ENCODE measurements around the gene ACTN1.

The ACTN1 gene

GRCh38 chr14:68884031-68885030 lies 94.8 kb downstream of the ACTN1 start:
- no peak for DNase-seq

- no peak for DNase-seq
These were observed 96.9 kb downstream of the ACTN1 start for GRCh38 chr14:68882235-68882634.

- DNase-seq = no peak
These were observed 97.7 kb downstream of the ACTN1 start for GRCh38 chr14:68881396-68881795.

GRCh38 chr14:68880581-68881105 lies 98.5 kb downstream of the ACTN1 start:
- DNase-seq = no peak

GRCh38 chr14:68879841-68880575 lies 99.1 kb downstream of the ACTN1 start:
- DNase-seq = no peak

- DNase-seq = no peak
These were observed 99.8 kb downstream of the ACTN1 start for GRCh38 chr14:68879321-68879781.

- no peak for DNase-seq
These were observed 100.2 kb downstream of the ACTN1 start for GRCh38 chr14:68878908-68879307.

- no peak for DNase-seq
These were observed 101.0 kb downstream of the ACTN1 start for GRCh38 chr14:68877993-68878575.

GRCh38 chr14:68876976-68877375 lies 102.1 kb downstream of the ACTN1 start:
- DNase-seq = no peak

GRCh38 chr14:68874746-68875155 lies 104.4 kb downstream of the ACTN1 start:
- DNase-seq = no peak

GRCh38 chr14:68873376-68873775 lies 105.7 kb downstream of the ACTN1 start:
- DNase-seq = no peak

GRCh38 chr14:68871392-68871791 lies 107.7 kb downstream of the ACTN1 start:
- no peak for DNase-seq

GRCh38 chr14:68866991-68867533 lies 112.0 kb downstream of the ACTN1 start:
- no peak for DNase-seq

GRCh38 chr14:68865542-68865941 lies 113.6 kb downstream of the ACTN1 start:
- DNase-seq = no peak

GRCh38 chr14:68864361-68864750 lies 114.7 kb downstream of the ACTN1 start:
- DNase-seq = no peak

GRCh38 chr14:68863610-68864360 lies 115.3 kb downstream of the ACTN1 start:
- no peak for DNase-seq

GRCh38 chr14:68862954-68863594 lies 116.0 kb downstream of the ACTN1 start:
- peak; percentile 63 for DNase-seq

GRCh38 chr14:68860771-68861170 lies 118.3 kb downstream of the ACTN1 start:
- DNase-seq = no peak

- no peak for DNase-seq
These were observed 121.5 kb downstream of the ACTN1 start for GRCh38 chr14:68857516-68858070.

GRCh38 chr14:68856572-68856971 lies 122.5 kb downstream of the ACTN1 start:
- no peak for DNase-seq

- no peak for DNase-seq
These were observed 124.7 kb downstream of the ACTN1 start for GRCh38 chr14:68854421-68854820.

All from 8988T (cell line).